Colon (tissue), 2 donors: ENCODE measurements around the gene CDK2AP2.

Experiments used
- FAIRE-seq: peaks from 2 replicates; lab custom pipeline; 2012; peaks lifted over from hg19 to GRCh38; lab: Jason Lieb, UNC
- donor health status: control.
- donor health status: control.

CDK2AP2 gene

DNA sequence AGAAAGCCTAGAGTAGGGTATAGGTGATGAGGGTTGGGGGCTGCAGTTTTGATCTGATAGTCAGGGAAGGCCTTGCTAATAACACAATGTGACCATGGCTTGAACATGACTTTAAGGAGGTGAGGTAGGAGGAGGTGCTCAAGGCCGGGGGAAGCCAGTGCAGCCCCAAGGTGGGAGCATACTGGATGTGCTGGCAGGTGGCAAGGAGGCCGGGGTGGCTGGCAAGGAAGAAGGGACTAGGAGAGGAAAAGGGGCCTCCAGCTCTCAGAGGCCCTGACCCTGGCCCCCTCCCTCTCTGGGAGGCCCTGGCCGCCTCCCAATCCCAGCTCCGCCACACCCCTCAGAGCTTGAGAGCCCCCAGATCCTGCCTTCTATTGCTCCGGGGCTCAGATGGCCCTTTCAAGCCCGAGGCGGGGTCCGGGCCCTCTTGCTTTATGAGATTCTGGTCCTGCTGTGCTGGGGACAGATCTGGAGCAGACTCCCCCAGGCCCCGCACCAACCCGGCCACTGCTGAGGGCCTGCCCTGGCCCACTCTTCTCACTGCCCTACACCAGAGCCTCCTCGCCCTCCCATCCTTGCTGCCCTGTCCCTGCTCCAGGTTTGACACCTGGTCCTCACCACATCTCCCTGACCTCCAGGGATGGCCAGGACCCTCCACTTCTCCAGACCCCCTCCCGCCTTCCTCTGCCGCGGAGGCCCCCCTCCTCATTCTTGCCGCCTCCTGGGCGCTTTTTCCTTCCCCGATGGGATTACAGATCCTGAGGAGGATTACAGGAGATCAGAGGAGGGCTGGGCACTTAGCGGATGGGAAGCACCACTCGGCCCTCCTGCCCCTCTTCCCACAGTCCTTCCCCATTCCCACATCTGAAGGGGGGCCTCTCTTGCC lies 4.6 kb downstream of the CDK2AP2 start:
- no peak for FAIRE-seq

DNA sequence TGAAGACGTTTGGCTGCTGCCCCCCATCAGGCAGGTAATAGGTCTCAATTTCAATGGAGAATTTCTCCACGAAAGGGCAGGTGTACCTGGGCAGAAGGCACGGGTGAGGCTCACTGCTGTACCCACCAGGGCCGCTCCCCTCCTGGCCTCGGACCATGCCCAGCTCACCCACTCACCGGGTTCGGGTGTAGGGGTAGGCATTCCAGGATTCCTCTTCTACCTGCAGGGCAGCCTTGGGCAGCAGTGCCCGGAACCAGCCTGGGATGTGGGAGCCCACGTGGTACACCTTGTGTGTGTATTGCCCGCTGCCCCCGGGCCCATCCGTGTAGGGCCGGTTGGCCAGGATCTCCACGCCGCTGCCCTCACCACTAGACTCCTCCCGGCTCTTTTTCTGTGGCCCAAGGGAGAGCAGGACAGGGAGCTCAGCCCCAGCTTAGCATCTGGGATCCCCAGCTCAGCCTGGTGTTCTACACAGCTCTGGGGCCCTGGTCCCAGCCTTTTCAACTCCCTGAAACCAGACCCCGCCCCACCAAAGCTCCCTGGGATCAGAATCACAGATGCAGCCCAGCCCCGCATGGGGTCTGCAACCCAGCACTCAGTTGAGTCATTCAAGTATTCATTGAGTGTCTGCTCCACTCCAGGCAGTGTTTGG lies 5.5 kb downstream of the CDK2AP2 start:
- FAIRE-seq = no peak

DNA sequence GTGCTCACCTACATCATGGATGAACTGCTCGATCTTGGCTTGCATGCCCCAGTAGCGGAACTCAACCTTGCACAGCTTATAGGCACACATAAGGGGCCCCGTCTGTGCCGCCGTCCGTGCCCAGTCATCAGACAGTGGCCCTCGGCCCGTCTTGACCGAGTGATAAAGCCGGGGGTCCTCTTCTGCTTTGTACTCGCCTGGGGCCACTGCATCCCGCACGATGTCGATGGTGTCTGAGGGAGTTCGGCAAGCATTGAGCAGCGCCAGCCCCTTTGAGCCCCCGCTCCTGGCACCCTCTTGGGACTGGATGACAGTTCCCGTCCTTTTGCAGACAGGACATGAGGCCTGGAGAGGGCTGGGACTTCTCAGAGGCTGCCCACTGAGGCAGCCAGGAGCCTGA lies 6.1 kb downstream of the CDK2AP2 start:
- no peak for FAIRE-seq

DNA sequence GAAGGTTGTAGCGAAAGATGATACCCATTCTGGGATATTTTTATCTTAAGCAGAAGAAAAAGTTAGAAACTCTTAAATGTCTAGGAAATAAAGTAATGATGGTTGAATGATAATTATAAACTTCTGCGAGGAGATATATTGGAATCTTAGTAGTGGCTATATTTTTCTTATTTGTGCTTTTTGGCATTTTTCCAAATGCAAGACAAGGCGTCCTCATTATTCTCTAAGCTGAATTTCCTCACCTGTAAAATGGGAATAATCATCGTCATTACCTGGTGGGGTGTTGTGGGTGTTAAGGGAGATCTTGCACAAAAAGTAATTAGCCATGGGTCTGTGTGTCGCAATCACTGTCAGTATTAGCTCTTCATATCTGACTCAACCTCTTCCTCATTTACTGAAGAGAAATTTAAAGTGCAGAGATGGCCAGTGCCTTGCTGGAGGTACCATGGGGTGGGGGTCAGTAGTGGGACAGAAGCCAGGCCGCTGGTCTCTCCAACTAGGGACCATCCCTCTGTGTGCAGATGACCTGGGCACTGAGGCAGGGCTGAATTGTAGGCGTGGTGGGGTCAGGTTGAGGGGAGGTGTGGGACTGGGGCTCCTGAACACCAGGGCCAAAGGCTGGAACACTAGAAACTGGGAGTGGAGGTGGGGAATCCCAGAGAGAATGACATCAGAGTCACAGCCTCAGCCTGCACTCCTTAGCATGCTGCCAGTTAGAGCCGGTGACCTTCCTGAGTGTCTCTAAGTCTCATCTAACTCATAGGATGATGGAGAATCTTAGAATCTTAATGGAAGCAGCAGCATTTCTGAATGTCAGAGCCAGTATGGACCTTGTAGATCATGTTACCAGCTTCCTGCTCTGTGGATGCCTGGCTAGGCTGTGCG lies 6.9 kb downstream of the CDK2AP2 start:
- FAIRE-seq = no peak

DNA sequence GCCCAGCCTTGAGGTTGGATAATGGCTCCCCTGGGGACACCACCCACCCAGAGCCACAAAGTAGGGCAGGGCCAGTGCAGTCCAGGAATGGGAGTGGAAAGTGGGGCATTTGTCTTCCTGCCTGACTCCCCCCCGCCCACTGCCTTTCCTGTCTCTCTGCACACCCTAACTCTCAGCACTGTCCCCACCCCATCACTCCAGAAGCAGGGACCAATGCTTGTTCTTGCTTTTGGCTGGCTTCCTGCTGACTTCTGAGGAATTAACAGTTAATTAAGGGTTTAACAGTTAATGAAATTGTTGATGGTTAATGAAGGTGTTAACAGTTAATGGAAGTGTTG lies 7.5 kb downstream of the CDK2AP2 start:
- FAIRE-seq = no peak

DNA sequence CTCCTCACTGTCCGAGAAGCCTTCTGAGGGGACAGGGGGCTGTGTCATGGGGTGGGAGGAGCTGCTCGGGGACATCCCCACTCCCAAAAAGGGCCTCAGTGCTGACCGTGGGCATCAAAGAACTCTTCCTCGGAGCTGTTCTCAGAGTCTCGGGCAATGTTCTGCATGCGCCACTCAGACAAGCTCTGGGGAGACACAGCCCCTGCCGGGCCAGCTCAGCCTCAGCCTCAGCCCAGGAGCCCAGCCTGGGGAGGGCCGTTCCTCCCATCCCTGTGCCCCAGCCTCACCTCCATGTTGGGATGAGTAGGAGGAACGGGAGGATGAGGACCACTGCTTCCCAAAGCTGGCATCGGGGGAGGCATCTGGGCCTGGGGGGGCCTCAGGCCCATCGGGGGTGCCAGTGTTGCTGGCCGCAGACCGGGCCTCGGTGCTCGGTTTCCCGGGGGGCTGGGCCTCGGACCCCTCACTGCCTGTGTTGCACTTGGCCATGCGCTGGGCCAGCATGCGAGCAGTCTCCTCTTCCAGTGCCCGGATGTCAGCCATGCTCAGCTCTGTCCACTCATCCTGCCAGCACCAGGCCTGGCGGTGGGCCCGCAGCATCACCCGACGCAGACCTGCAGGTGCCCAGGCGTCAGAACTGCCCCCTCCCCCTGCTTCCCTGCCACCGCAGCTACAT lies 8.0 kb downstream of the CDK2AP2 start:
- FAIRE-seq = no peak

DNA sequence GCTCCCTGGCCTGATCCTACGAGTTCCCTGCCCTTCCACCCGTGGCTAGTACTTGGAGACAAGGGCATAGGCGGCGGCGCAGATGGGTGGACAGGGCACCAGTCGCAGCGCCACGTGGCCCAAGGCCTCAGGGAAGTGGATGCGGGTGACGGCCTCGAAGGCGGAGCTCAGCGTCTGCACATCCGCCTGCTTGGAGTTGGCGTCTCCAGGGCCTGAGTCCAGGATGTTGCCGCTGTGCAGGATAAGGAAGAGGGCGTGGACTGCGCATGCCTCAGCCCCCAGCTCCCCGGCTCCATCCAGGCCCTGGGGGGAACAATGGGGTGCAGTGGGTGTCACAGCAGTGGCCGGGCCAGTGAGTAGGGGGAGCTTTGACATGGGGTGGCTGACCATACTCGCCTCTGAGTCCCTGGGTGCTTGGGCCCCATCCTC lies 9.4 kb downstream of the CDK2AP2 start:
- FAIRE-seq = no peak

DNA sequence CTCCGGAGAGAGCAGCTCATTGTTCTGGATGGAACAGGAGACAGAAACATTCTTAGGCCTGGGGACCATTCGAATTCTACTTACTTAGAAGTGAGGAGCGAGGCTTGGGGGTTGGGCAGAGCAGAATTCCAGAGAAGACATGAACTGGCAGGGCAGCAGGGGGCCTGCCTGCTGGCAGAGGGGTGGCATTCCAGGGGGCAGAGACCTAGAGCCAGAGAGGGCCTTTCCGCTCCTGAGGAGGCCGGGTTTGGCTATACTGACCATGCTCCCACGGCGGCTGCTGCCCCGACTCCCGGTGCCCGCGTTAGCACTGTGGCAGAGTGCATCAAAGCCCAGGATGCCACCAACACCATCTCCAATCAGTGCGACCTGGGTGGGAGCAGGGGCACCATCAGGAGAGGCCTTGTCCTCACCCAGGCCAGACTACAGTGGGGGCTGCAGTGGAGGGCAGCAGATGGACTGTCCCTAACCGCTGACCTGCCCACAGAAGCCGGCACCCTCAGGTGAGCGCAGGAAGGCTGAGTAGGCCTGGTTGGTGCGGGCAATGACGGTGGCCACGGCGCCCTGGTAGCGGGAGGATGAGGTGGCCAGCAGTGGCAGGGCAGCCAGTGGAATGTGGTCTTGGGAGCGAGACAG lies 10.2 kb downstream of the CDK2AP2 start:
- no peak for FAIRE-seq

DNA sequence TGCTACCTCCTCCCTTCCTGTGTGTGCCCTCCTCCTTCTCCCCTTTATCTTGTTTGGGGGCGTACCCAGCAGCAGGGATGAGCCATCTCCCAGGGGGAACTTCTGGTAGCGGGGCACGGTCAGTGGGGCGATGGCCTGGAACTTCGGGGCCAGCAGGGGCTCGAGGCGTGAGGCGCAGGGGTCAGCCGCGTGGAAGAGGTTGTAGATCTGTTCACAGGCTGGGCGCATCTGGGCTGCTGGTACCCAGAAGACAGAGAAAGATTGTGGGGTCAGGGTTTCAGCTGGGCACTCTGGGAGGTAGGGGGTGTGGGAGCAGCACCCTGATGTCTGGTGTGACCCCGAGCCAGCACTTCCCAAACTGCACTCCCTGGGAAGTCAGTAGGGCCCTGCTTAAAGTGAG lies 11.8 kb downstream of the CDK2AP2 start:
- no peak for FAIRE-seq

DNA sequence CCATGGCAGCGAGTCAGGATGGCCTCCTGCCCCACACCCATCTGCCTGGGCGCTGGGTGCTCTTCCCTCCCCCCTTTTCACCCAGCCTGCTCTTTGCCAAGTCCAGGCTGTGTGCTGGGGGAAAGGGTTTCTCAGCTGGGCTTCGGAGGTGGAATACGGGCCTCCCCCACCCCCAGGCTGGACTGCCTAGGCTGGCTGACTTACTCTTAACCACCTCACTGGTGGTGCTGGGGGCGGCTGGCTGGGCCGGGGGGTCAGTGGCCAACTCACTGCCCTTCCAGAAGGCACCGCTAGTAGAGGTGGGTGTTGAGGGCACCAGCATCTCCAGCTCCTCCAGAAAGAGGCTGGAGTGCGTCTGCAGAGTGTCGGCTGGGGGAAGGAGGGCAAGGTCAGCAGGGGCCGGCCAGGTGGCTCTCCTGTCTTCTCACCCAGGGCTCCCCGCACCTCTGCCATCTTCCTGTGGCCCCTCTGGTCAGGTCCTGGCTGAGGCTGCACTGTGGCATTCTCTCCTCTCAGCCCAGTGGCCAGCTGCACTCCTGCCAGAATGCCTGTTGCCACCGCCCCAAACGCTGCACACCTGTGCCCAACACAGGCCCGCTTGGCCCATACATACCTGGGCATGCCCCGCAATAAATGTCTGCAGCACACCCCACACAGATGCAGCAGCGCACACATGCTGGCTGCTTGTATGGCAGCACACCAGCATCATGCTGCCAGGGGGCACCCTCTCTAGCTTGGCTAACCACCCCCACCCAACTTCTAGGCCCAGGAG lies 12.5 kb downstream of the CDK2AP2 start:
- no peak for FAIRE-seq

DNA sequence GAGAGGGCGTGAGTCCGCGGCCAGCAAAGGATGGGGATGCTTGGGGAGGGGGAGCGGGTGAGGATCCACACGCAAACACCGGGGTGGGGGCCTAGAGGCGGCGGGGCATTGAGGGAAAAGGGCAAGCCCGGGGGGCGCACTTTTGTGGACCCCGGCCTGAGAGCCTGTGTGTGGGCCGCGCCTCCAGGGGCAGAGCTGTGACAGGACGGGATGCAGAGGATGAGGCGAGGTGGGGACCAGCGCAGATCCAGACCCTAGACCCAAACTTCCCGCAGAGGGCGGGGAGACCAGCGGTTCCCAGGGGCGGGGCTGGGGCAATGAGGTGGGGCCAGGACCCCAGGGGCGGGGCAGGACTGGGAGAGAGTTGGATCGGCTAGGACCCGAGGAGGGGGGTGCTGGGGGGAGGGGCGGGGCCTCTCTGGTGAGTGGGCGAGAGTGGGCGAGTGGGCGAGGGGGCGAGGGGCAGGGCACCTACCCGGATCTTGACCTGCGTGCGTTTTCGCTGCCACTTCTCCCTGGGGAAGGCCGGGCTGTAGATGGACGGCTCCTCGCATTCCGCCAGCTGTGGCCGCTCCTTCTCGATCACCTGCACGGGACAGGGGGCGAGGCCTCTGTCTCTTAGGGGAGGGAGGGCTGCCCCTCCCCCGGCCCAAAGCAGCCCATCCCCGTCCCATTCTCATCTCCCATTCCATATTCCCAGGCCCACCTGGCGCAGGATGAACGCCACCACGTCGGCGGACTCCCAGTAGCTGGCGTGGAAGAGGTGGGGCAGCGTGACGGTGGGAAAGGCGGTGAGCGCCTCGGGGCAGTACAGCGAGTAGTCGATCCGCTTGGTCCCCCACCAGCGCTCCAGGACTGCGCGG lies 13.4 kb downstream of the CDK2AP2 start:
- no peak for FAIRE-seq

DNA sequence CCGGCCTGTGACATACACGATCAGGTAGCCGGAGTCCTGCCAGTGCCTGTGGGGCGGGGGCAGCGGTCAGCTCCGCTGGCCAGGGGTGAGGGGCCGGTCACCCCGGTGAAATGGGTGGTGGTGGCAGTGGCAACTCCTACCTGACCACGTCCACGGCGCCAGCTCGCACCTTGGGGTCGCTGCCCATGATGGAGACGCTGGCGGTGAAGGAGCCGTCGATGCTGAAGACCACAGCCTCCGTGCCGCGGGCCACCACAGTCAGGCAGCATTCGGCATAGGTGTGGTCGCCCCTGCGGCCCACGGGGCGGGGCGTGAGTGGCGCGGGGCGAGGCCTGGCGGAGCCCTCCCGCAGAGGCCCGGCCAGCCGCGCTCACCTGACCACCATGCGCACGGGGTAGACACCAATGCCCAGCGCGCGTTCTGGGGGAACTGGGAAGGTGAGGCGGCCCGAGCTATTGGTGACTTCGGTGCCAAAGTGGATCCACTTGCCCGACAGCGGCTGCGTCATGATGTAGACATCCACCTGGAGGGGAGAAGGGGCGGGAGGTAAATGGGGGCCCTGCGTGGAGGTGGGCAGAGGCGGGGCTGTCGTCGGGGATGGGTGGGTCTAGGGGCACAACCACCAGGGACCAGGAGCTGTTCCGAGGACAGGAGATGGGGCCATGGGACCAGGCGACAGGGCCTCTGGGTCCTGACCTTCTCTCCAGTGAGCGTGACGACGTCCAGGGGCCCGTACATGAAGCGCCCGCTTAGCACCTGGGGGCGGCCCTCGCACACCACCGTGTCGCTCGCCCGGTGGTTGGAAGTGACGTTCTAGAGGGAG lies 14.2 kb downstream of the CDK2AP2 start:
- no peak for FAIRE-seq

DNA sequence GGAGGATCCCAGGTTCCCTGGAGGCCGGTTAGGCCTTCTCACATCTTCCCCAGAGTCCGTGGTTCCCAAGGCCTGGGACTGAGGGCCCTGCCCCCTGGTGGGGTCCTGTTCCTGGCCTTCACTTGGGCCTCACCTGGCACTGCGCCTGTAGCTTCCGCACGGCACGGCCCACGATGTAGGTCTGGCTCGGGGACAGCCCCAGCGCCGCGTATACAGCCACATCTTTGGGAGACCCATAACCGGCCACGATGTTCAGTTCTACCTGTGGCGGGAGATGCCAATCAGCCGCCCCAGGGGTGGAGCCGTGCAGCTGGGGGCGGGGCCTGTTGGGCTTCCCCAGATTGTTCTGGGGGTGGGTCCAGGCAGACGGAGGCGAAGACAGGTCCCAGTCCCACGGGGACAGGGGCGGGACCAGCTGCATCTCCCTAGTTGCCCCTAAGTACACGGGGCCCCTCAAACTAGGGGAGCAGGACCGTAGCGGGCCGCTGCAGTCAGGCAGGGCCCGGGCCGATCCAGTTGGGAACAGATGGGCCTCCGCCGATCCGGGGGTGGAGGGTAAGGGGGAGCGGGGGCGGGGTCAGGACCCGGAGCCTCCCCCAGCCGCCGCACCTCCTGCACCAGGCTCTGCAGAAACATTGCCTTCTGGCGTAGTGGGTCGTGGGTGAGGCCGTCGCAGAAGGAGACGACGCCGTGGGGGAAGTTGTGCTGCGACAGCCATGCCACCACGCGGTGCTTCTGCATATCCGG lies 15.0 kb downstream of the CDK2AP2 start:
- no peak for FAIRE-seq

DNA sequence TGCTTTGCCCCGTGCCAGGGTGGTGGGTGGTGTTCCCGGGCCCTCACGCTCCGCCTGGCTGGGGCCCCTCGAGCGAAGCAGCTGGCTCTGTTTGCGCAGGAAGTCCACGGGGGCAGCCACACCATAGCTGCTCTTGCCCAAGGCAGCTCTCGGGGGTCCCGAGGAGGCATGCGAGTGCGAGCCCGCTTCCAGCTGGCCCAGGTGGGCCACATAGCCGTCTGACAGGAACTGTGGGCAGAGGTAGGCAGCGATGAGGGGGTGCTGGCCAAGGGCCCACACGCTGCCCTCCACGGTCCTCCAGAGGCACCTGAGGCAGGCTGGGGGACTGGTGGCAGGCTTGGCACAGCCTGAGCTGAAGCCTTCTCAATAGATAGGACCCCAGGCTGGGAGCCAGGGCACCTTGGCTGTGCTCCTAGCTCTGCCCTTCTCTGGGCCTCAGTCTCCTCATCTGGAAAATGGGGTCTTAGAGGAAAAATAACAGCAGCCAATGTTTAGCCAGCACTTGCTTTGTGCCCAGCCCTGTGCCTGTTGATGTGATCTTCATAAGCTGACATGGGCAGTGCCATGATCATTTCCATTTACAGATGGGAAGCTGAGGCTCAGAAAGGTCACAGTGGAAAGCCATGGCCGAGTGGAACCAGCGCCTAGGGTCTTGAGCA lies 15.8 kb downstream of the CDK2AP2 start:
- no peak for FAIRE-seq

DNA sequence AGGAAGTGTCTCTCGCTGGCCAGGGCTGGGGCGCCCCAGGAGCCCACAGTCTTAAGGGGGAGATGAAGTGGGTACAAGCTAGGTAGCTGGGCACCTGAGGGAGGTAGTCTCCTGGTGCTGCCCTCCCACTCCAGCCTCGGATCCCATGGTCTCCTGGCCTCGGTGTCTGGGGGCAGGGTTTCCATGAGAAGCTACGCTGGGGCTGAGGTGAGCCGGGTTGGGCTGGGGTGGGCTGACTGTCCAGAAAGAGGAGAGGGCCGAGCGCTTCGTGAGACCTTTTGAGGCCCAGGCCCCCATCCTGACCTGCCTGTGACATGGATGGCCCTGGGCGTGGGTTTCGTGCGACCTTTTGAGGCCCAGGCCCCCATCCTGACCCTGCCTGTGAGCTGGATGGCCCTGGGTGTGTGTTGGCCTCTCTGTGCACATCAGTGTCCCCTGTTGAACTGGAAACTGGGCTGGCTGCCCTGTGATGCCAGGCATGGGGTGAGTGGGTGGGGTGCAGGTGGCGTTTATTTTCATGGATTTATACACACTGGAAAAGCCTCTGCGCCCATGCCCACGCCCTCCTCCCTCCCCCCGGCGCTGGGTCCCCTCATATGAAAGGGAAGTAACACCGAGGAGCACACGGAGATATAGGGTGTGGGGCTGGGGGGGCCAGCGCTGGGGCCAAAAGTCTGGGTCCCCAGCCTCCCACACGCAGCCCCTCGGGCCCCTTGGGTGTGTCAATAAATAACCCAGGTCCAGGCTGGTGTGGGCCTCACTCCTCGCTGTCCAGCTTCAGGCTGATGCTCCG lies 16.5 kb downstream of the CDK2AP2 start:
- no peak for FAIRE-seq

DNA sequence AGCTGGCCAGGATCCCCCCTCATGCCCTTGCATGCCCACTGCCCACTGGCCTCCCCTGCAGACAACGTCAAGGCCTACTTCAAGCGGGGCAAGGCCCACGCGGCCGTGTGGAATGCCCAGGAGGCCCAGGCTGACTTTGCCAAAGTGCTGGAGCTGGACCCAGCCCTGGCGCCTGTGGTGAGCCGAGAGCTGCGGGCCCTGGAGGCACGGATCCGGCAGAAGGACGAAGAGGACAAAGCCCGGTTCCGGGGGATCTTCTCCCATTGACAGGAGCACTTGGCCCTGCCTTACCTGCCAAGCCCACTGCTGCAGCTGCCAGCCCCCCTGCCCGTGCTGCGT lies 17.3 kb downstream of the CDK2AP2 start:
- FAIRE-seq = no peak
